ENCODE data around the gene CDR2. TPM values are rescaled to one million over a fixed set of nuclear protein-coding genes. Genes with fewer than 3 reads are reported as not detected.

Gene CDR2
- total and polyA plus RNA-seq, 9 of the 15 experiments (the other 6 are each of a cell fraction or from before 2014, with no cell fraction given) = 4.6 to 30.3 (median 19.9) TPM

GRCh38 chr16:22348291-22348690 lies 26.1 kb downstream of the CDR2 start (continued):
- TF ChIP-seq ARID1B (IDR thresholded peaks at IDR 0.05) (no peak), MYNN (IDR thresholded peaks at IDR 0.05) (no peak), MYNN (CRISPR knock-in tag; IDR thresholded peaks at IDR 0.05) (no peak), HCFC1 (IDR thresholded peaks at IDR 0.05; ENCODE audit: low read depth, low read length) (no peak), PURB (CRISPR knock-in tag; IDR thresholded peaks at IDR 0.05; ENCODE audit: low read depth) (no peak), SNAPC5 (CRISPR knock-in tag; IDR thresholded peaks at IDR 0.05) (no peak)

- DNase-seq (ENCODE audit: extremely low read depth in 1 of 4, low spot score in 3 of 4) (no peak), FAIRE-seq (peak; percentile 6), ATAC-seq (no peak)
- Histone ChIP-seq H3K9me3 (replicated peaks; ENCODE audit: control insufficient read depth, insufficient read depth, low read depth, low read length) (no peaks in the 10 kb centered on the region), H3K9ac (ENCODE audit: insufficient read depth in 1 of 2, low read depth in 2 of 2, low read length in 2 of 2) (peak overlapping the region in 1 of 2 experiments; percentile 42; a peak in 1 of 4 replicates), H2AFZ (ENCODE audit: low read depth, low read length) (no peak overlapping the region), H3K79me2 (ENCODE audit: control insufficient read depth, insufficient read depth, low read length) (peaks cover 10% of the 10 kb centered on the region; the same call in 1 of the 3 replicates), H3K4me2 (ENCODE audit: insufficient read depth, low read length) (no peak overlapping the region), H3K4me1 (replicated peaks in 1 of 2; ENCODE audit: control insufficient read depth in 2 of 2, insufficient read depth in 2 of 2, low read length in 2 of 2) (no peaks in the 10 kb centered on the region), H3K27me3 (ENCODE audit: control insufficient read depth in 2 of 2, insufficient read depth in 2 of 2, low read length in 2 of 2) (no peaks in the 10 kb centered on the region), H3K36me3 (ENCODE audit: control insufficient read depth, insufficient read depth, low read length) (peaks cover 58% of the 10 kb centered on the region), H4K20me1 (replicated peaks; ENCODE audit: control insufficient read depth, insufficient read depth, low read length) (no peaks in the 10 kb centered on the region), H3K27ac (ENCODE audit: extremely low read depth, low read depth, low read length) (no peak overlapping the region), H3K4me3 (no peak overlapping the region), H3K9me1 (ENCODE audit: control insufficient read depth, insufficient read depth, low read length) (no peaks in the 10 kb centered on the region)
- intact Hi-C loops (cut with micrococcal nuclease) = no loop called here
- 92% methylated on average over 20 of the region's 20 CpGs for WGBS (ENCODE audit: insufficient coverage, low coverage, missing lambda C conversion rate)
- TF ChIP-seq PTTG1 (tag; IDR thresholded peaks at IDR 0.05; ENCODE audit: low read depth) (no peak), CBX5 (IDR thresholded peaks at IDR 0.05; ENCODE audit: borderline replicate concordance, low read depth) (no peak), HDAC2 (IDR thresholded peaks at IDR 0.05) (no peak), E2F3 (CRISPR knock-in tag; IDR thresholded peaks at IDR 0.05) (no peak), NFRKB (IDR thresholded peaks at IDR 0.05; ENCODE audit: low read depth) (no peak), CGGBP1 (CRISPR knock-in tag; IDR thresholded peaks at IDR 0.05) (no peak), ZFP1 (CRISPR knock-in tag; IDR thresholded peaks at IDR 0.05) (no peak)
- POLR2A ChIA-PET = interaction anchor here (1.1 to 1.6 kb wide), 5 partner anchors 8 to 26 kb away, joined by 3 to 4 read pairs (median 4); no protein-coding TSS in a partner anchor
- in situ Hi-C loops (cut with MboI) = no loop called here
- BruUV-seq (replicated peaks) = no TSS peak
- CTCF ChIA-PET (ENCODE audit: low intra/inter-chr PET ratio) = no interaction called here
Observed at GRCh38 chr16:22347100-22347820, 27.2 kb downstream of the CDR2 start.
